SK-N-SH (cell line): ENCODE data around the gene BTBD3. TPM values are rescaled to one million over a fixed set of nuclear protein-coding genes. Genes with fewer than 3 reads are reported as not detected.

Experiments used
- CTCF ChIA-PET: fragments of 300-600, 350-600 bp; formaldehyde crosslinking; extraction: SDS; loops from one replicate; lab custom pipeline; 2021; lab: Yijun Ruan, JAX
- POLR2A ChIA-PET: fragments of 350-600 bp; sonication (Branson Sonifier 250); formaldehyde crosslinking; extraction: SDS; loops from one replicate; lab custom pipeline; 2020; ENCODE audit warnings: antibody characterized with exemption, inconsistent platforms; lab: Yijun Ruan, JAX
- DNase-seq: peaks from one replicate; pipeline ENCODE4 v3.0.0; 2012
- H2AFZ ChIP-seq: fragments of 200-600 bp; sonication (generic); 2 replicates; pipeline ENCODE4 v1.8.1; 2016; ENCODE audit warnings: antibody characterized with exemption, mild to moderate bottlenecking, low read depth
- H3F3A ChIP-seq: fragments of 200-600 bp; sonication (generic); replicated peaks from 2 replicates; pipeline ENCODE3; 2016; ENCODE audit warnings: antibody characterized with exemption, mild to moderate bottlenecking; ENCODE audit not compliant: insufficient read depth
- H3K27ac ChIP-seq, 2 experiments: fragments of 200-500 bp in 1 of 2; fragments of 200-600 bp in 1 of 2; sonication (Bioruptor generic) in 1 of 2; sonication (generic), shearing (Covaris generic) in 1 of 2; 2 replicates each; pipeline versions ENCODE4 v1.5.1 to v1.6.1; 2014 to 2016; ENCODE audit warnings: low read depth in 2 of 2, inconsistent platforms in 1 of 2, low read length in 1 of 2, mild to moderate bottlenecking in 1 of 2, mixed read lengths in 1 of 2
- H3K27me3 ChIP-seq: fragments of 200-600 bp; sonication (generic), shearing (Covaris generic); 2 replicates; pipeline ENCODE4 v1.6.1; 2016; ENCODE audit warnings: mixed run types; ENCODE audit not compliant: insufficient read depth
- H3K36me3 ChIP-seq, 2 experiments: fragments of 200-500 bp in 1 of 2; fragments of 200-600 bp in 1 of 2; sonication (Bioruptor generic) in 1 of 2; sonication (generic) in 1 of 2; replicated peaks in 1 of 2; 2 replicates each; pipeline versions ENCODE3 to v1.5.1; 2014 to 2016; ENCODE audit warnings: low read length in 1 of 2, mild to moderate bottlenecking in 1 of 2; ENCODE audit not compliant: insufficient read depth in 2 of 2, control insufficient read depth in 1 of 2
- H3K4me1 ChIP-seq, 2 experiments: fragments of 200-500 bp in 1 of 2; fragments of 200-600 bp in 1 of 2; sonication (Bioruptor generic) in 1 of 2; sonication (generic), shearing (Covaris generic) in 1 of 2; 2 replicates each; pipeline versions ENCODE4 v1.5.1 to v1.6.1; 2014 to 2016; ENCODE audit warnings: low read depth in 1 of 2, low read length in 1 of 2, mixed run types in 1 of 2; ENCODE audit not compliant: insufficient read depth in 2 of 2, control insufficient read depth in 1 of 2
- H3K4me2 ChIP-seq: fragments of 200-600 bp; sonication (generic), shearing (Covaris generic); 2 replicates; pipeline ENCODE4 v1.6.1; 2017; ENCODE audit warnings: mixed run types
- H3K4me3 ChIP-seq, 2 experiments: fragments of 200-500 bp in 1 of 2; fragments of 200-600 bp in 1 of 2; sonication (Bioruptor generic) in 1 of 2; sonication (generic), shearing (Covaris generic) in 1 of 2; 2 replicates each; pipeline versions ENCODE4 v1.5.1 to v1.8.1; 2014 to 2016; ENCODE audit warnings: low read depth in 2 of 2, inconsistent platforms in 1 of 2, low read length in 1 of 2, mild to moderate bottlenecking in 1 of 2, mixed read lengths in 1 of 2, moderate library complexity in 1 of 2
- H3K79me2 ChIP-seq: fragments of 200-600 bp; sonication (generic); 2 replicates; pipeline ENCODE4 v1.8.1; 2017; ENCODE audit warnings: mild to moderate bottlenecking; ENCODE audit not compliant: insufficient read depth
- H3K9ac ChIP-seq: fragments of 200-600 bp; sonication (generic); 2 replicates; pipeline ENCODE4 v1.6.1; 2017; ENCODE audit warnings: mixed run types
- H3K9me2 ChIP-seq: fragments of 200-600 bp; sonication (generic); 2 replicates; pipeline ENCODE4 v1.6.1; 2017; ENCODE audit warnings: mixed run types
- H3K9me3 ChIP-seq: fragments of 200-600 bp; sonication (generic); 2 replicates; pipeline ENCODE4 v1.6.1; 2017; ENCODE audit warnings: mixed run types, mild to moderate bottlenecking, moderate library complexity
- H4K20me1 ChIP-seq: fragments of 200-600 bp; sonication (generic); 2 replicates; pipeline ENCODE4 v1.6.1; 2017; ENCODE audit warnings: mild to moderate bottlenecking, mixed run types; ENCODE audit not compliant: insufficient read depth
- EP300 ChIP-seq, 2 experiments: IDR thresholded peaks; 2 replicates each; pipeline versions ENCODE4 v1.4.0 to v1.6.1; 2012; ENCODE audit warnings: borderline replicate concordance in 1 of 2, low read depth in 1 of 2, low read length in 1 of 2
- FOXM1 ChIP-seq: IDR thresholded peaks from 2 replicates; pipeline ENCODE4 v1.4.0; 2012; ENCODE audit warnings: low read depth, mild to moderate bottlenecking
- GATA2 ChIP-seq: sonication (generic); formaldehyde crosslinking; IDR thresholded peaks from 2 replicates; pipeline ENCODE4 v1.5.0; 2020; ENCODE audit warnings: mild to moderate bottlenecking, missing genetic modification reagents
- MEF2A ChIP-seq: IDR thresholded peaks from 2 replicates; pipeline ENCODE4 v1.4.0; 2012; ENCODE audit warnings: low read depth, borderline replicate concordance
- MXI1 ChIP-seq: IDR thresholded peaks from 2 replicates; pipeline ENCODE4 v1.6.1; 2012; ENCODE audit warnings: mild to moderate bottlenecking, low read depth, low read length, improper control_type of control experiment
- NFIC ChIP-seq: IDR thresholded peaks from 2 replicates; pipeline ENCODE4 v1.4.0; 2012; ENCODE audit warnings: borderline replicate concordance
- POLR2AphosphoS5 ChIP-seq: IDR thresholded peaks from 2 replicates; pipeline ENCODE4 v1.6.1; 2012; ENCODE audit warnings: low read depth, low read length
- RAD21 ChIP-seq: IDR thresholded peaks from 2 replicates; pipeline ENCODE4 v1.6.1; 2012; ENCODE audit warnings: mild to moderate bottlenecking, low read length
- RCOR1 ChIP-seq: fragments of 150-350 bp; IDR thresholded peaks from 2 replicates; pipeline ENCODE4 v1.6.1; 2017; ENCODE audit warnings: antibody characterized with exemption, low read length
- RXRA ChIP-seq: IDR thresholded peaks from 2 replicates; pipeline ENCODE4 v1.4.0; 2012; ENCODE audit warnings: low read depth, mild to moderate bottlenecking, borderline replicate concordance
- SIN3A ChIP-seq: IDR thresholded peaks from 2 replicates; pipeline ENCODE4 v1.6.1; 2012; ENCODE audit warnings: low read depth, mild to moderate bottlenecking, low read length, moderate library complexity, borderline replicate concordance
- TAF1 ChIP-seq: IDR thresholded peaks from 2 replicates; pipeline ENCODE4 v1.6.1; 2012; ENCODE audit warnings: low read depth, mild to moderate bottlenecking, low read length, moderate library complexity, borderline replicate concordance
- TCF12 ChIP-seq: IDR thresholded peaks from 2 replicates; pipeline ENCODE4 v1.4.0; 2012
- TEAD4 ChIP-seq: IDR thresholded peaks from 2 replicates; pipeline ENCODE4 v1.4.0; 2012; ENCODE audit warnings: mild to moderate bottlenecking, borderline replicate concordance; ENCODE audit not compliant: insufficient read depth
- WGBS: methylation state at CpG from one replicate; pipeline ENCODE4 v1.1.6; 2017; ENCODE audit warnings: low lambda C conversion rate; 5-methylcytosine and 5-hydroxymethylcytosine counted together
- polyA plus RNA-seq, 3 experiments: library from polyadenylated mRNA; depleted of rRNA; stranded (reverse); fragments of >200 nt; gene quantifications; 2 replicates each; pipeline ENCODE4 v1.2.3, GENCODE V29; 2012
- TF ChIP-seq, protein P1 (sequence below): fragments of 150-350 bp; IDR thresholded peaks from 2 replicates; pipeline ENCODE4 v1.6.1; 2016; ENCODE audit warnings: mild to moderate bottlenecking, low read depth, low read length
- TF ChIP-seq, protein P2 (sequence below): IDR thresholded peaks from 2 replicates; pipeline ENCODE4 v1.4.0; 2012; ENCODE audit warnings: low read depth, borderline replicate concordance
- TF ChIP-seq, protein P3 (sequence below): IDR thresholded peaks from 2 replicates; pipeline ENCODE4 v1.4.0; 2012; ENCODE audit warnings: low read depth, borderline replicate concordance
- TF ChIP-seq, protein P4 (sequence below): fragments of 150-350 bp; IDR thresholded peaks from 2 replicates; pipeline ENCODE4 v1.6.1; 2017; ENCODE audit warnings: antibody characterized with exemption, low read length, low read depth, borderline replicate concordance
- TF ChIP-seq, protein P5 (sequence below): fragments of 200-600 bp; sonication (generic); IDR thresholded peaks from 2 replicates; pipeline ENCODE4 v1.6.1; 2017; ENCODE audit warnings: antibody characterized with exemption, mild to moderate bottlenecking, moderate library complexity
- TF ChIP-seq, protein P6 (sequence below): IDR thresholded peaks from 2 replicates; pipeline ENCODE4 v1.4.0; 2012; ENCODE audit warnings: low read depth

BTBD3 gene
- polyA plus RNA-seq, 1 of the 3 experiments (the other 2 are of a cell fraction), result 10.2 TPM

DNA sequence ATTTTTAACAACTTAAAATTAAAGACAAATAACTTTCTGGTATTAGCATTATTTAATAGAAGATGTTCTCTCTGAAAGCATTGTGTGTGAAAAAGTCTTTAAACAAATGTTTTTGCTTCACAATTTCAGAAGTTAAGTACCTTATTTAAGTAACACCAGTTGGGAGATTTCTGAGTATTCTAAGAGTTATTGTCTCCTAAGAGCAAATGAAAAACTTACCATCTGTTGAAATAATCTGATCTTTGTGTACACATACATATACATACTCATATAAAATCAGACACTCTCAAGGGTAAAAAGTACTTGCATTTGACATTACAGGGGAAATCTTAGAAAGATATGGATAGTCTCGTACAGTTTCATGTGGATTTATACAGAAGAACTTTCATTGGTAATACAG is 2.4 kb downstream of the BTBD3 start:
- H3F3A ChIP-seq, result no peaks in the 10 kb centered on the region
- 95% methylated on average over 1 of the region's 1 CpG for WGBS
- H4K20me1 ChIP-seq, result no peaks in the 10 kb centered on the region; the same call in 1 of the 2 replicates
- DNase-seq, result no peak
- no peak overlapping the region for H3K4me2 ChIP-seq
- H3K27me3 ChIP-seq, result no peaks in the 10 kb centered on the region
- H3K79me2 ChIP-seq, result peaks cover 34% of the 10 kb centered on the region
- H3K9me3 ChIP-seq, result no peaks in the 10 kb centered on the region
- TF ChIP-seq TAF1 (no peak), TCF12 (no peak), RXRA (no peak), FOXM1 (no peak), MEF2A (no peak)
- TF ChIP-seq, protein P1, sequence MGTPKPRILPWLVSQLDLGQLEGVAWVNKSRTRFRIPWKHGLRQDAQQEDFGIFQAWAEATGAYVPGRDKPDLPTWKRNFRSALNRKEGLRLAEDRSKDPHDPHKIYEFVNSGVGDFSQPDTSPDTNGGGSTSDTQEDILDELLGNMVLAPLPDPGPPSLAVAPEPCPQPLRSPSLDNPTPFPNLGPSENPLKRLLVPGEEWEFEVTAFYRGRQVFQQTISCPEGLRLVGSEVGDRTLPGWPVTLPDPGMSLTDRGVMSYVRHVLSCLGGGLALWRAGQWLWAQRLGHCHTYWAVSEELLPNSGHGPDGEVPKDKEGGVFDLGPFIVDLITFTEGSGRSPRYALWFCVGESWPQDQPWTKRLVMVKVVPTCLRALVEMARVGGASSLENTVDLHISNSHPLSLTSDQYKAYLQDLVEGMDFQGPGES, result no peak
- TF ChIP-seq, protein P2, sequence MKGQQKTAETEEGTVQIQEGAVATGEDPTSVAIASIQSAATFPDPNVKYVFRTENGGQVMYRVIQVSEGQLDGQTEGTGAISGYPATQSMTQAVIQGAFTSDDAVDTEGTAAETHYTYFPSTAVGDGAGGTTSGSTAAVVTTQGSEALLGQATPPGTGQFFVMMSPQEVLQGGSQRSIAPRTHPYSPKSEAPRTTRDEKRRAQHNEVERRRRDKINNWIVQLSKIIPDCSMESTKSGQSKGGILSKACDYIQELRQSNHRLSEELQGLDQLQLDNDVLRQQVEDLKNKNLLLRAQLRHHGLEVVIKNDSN, result no peak
- H3K9ac ChIP-seq, result no peak overlapping the region
- H2AFZ ChIP-seq, result no peak overlapping the region
- no peak overlapping the region for H3K4me3 ChIP-seq
- H3K27ac ChIP-seq, result no peak overlapping the region
- no peaks in the 10 kb centered on the region for H3K9me2 ChIP-seq
- H3K36me3 ChIP-seq, result peaks cover 14 to 32% of the 10 kb centered on the region in 2 experiments
- peaks cover 4 to 16% of the 10 kb centered on the region in 2 experiments; a peak in 3 of 4 replicates for H3K4me1 ChIP-seq
- POLR2A ChIA-PET, result no interaction called here
- CTCF ChIA-PET, result no interaction called here

DNA sequence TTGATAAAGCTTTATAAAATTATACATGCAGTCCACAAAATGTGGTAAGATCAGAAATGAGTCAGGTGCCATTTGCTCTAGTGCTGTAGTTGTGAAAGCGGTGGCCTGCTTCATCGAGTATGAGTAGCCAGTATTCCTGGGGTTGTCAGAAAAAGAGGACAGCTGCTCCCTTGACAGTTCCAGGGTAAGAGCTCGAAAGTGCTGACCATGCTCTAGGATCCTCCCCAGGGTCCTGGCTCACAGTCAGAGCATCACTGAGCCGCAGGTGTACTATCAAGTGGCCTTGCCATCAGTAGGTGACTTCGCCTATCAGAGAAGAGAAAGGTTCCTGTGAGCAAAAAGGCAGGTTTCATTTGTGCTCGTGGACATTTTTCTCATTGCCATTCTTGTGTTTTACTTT is 3.6 kb downstream of the BTBD3 start:
- Histone ChIP-seq H3F3A (no peaks in the 10 kb centered on the region), H3K4me3 (no peak overlapping the region), H3K9me2 (no peaks in the 10 kb centered on the region), H3K9ac (no peak overlapping the region), H3K9me3 (no peaks in the 10 kb centered on the region), H3K4me1 (peaks cover 0 to 16% of the 10 kb centered on the region in 2 experiments; a peak in 2 of 4 replicates), H3K79me2 (peaks cover 22% of the 10 kb centered on the region), H3K4me2 (no peak overlapping the region), H3K36me3 (peaks cover 14 to 35% of the 10 kb centered on the region in 2 experiments), H2AFZ (no peak overlapping the region), H3K27me3 (no peaks in the 10 kb centered on the region), H4K20me1 (no peaks in the 10 kb centered on the region), H3K27ac (no peak overlapping the region)
- CTCF ChIA-PET, result no interaction called here
- DNase-seq, result no peak
- POLR2A ChIA-PET, result no interaction called here
- 91% methylated on average over 6 of the region's 6 CpGs for WGBS
- no peak for TF ChIP-seq TAF1
- no peak for TF ChIP-seq SIN3A
- TF ChIP-seq GATA2, result no peak
- no peak for TF ChIP-seq NFIC
- TF ChIP-seq POLR2AphosphoS5, result no peak
- TF ChIP-seq, protein P3, sequence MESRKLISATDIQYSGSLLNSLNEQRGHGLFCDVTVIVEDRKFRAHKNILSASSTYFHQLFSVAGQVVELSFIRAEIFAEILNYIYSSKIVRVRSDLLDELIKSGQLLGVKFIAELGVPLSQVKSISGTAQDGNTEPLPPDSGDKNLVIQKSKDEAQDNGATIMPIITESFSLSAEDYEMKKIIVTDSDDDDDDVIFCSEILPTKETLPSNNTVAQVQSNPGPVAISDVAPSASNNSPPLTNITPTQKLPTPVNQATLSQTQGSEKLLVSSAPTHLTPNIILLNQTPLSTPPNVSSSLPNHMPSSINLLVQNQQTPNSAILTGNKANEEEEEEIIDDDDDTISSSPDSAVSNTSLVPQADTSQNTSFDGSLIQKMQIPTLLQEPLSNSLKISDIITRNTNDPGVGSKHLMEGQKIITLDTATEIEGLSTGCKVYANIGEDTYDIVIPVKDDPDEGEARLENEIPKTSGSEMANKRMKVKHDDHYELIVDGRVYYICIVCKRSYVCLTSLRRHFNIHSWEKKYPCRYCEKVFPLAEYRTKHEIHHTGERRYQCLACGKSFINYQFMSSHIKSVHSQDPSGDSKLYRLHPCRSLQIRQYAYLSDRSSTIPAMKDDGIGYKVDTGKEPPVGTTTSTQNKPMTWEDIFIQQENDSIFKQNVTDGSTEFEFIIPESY, result no peak
- TF ChIP-seq, protein P4, sequence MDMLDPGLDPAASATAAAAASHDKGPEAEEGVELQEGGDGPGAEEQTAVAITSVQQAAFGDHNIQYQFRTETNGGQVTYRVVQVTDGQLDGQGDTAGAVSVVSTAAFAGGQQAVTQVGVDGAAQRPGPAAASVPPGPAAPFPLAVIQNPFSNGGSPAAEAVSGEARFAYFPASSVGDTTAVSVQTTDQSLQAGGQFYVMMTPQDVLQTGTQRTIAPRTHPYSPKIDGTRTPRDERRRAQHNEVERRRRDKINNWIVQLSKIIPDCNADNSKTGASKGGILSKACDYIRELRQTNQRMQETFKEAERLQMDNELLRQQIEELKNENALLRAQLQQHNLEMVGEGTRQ, result no peak
- no peak for TF ChIP-seq RCOR1
- TF ChIP-seq, protein P2, result no peak
- TF ChIP-seq MXI1, result no peak
- TF ChIP-seq TEAD4, result no peak
- TF ChIP-seq RXRA, result no peak
- TF ChIP-seq, protein P5, sequence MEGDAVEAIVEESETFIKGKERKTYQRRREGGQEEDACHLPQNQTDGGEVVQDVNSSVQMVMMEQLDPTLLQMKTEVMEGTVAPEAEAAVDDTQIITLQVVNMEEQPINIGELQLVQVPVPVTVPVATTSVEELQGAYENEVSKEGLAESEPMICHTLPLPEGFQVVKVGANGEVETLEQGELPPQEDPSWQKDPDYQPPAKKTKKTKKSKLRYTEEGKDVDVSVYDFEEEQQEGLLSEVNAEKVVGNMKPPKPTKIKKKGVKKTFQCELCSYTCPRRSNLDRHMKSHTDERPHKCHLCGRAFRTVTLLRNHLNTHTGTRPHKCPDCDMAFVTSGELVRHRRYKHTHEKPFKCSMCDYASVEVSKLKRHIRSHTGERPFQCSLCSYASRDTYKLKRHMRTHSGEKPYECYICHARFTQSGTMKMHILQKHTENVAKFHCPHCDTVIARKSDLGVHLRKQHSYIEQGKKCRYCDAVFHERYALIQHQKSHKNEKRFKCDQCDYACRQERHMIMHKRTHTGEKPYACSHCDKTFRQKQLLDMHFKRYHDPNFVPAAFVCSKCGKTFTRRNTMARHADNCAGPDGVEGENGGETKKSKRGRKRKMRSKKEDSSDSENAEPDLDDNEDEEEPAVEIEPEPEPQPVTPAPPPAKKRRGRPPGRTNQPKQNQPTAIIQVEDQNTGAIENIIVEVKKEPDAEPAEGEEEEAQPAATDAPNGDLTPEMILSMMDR, result no peak
- TF ChIP-seq EP300 (IDR thresholded peaks at IDR 0.05; ENCODE audit: borderline replicate concordance in 1 of 2, low read depth in 1 of 2, low read length in 1 of 2), result no peak
- no peak for TF ChIP-seq RAD21
- TF ChIP-seq, protein P6, sequence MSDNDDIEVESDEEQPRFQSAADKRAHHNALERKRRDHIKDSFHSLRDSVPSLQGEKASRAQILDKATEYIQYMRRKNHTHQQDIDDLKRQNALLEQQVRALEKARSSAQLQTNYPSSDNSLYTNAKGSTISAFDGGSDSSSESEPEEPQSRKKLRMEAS, result no peak
